Urinary bladder (tissue), 4 donors: ENCODE data around the gene IKBKG. TPM values are rescaled to one million over a fixed set of nuclear protein-coding genes. Genes with fewer than 3 reads are reported as not detected.
"Not testable (repeated sequence)": the region's sequence is repeated elsewhere in the genome, so short reads cannot be mapped to it uniquely, and the experiment has no call there.

Experiments
- DNase-seq: peaks from one replicate; pipeline ENCODE4 v3.0.0-alpha.2; 2015; ENCODE audit errors: extremely low spot score
- H3K27ac ChIP-seq: one replicate; pipeline ENCODE4 v1.5.1; 2013; ENCODE audit warnings: low read depth, mild to moderate bottlenecking, moderate library complexity
- H3K36me3 ChIP-seq: one replicate; pipeline ENCODE4 v1.6.1; 2013; ENCODE audit warnings: mild to moderate bottlenecking, moderate library complexity; ENCODE audit not compliant: insufficient read depth
- H3K4me1 ChIP-seq: one replicate; pipeline ENCODE4 v1.6.1; 2013; ENCODE audit warnings: mild to moderate bottlenecking, moderate library complexity; ENCODE audit not compliant: insufficient read depth
- H3K4me3 ChIP-seq: one replicate; pipeline ENCODE4 v1.5.1; 2013; ENCODE audit warnings: low read depth, low read length
- WGBS: extraction: QIAGEN DNeasy Blood & Tissue Kit; methylation state at CpG from one replicate; pipeline ENCODE4 v1.1.7; 2013; 5-methylcytosine and 5-hydroxymethylcytosine counted together
- polyA plus RNA-seq: library from polyadenylated mRNA; stranded (reverse); fragments of 200-250 nt; gene quantifications from one replicate; pipeline ENCODE4 v1.2.3, GENCODE V29; 2013
- total RNA-seq: library from RNA; depleted of rRNA; stranded (reverse); fragments of >200 nt; gene quantifications from one replicate; pipeline ENCODE4 v1.2.3, GENCODE V29; 2014
- donor health status: healthy with polysubstance abuse.
- donor health status: healthy.

Gene IKBKG
- total and polyA plus RNA-seq, 2 donors = 5.3 to 38.5 TPM

- not testable (repeated sequence) for H3K27ac ChIP-seq, H3K4me1 ChIP-seq, H3K36me3 ChIP-seq, H3K4me3 ChIP-seq, DNase-seq
- 91% methylated on average over 9 of the region's 18 CpGs for WGBS
Measured at GRCh38 chrX:154552112-154552806, 4.8 kb downstream of the IKBKG start.

- 92% methylated on average over 5 of the region's 24 CpGs for WGBS
- not testable (repeated sequence) for H3K36me3 ChIP-seq, H3K4me3 ChIP-seq, H3K27ac ChIP-seq, DNase-seq, H3K4me1 ChIP-seq
Measured at GRCh38 chrX:154558060-154558690, 10.8 kb downstream of the IKBKG start.

GRCh38 chrX:154558896-154559295 lies 11.5 kb downstream of the IKBKG start:
- not testable (repeated sequence) for H3K4me3 ChIP-seq, DNase-seq, H3K27ac ChIP-seq, H3K4me1 ChIP-seq, H3K36me3 ChIP-seq
- WGBS = 96% methylated on average over 9 of the region's 21 CpGs

DNA sequence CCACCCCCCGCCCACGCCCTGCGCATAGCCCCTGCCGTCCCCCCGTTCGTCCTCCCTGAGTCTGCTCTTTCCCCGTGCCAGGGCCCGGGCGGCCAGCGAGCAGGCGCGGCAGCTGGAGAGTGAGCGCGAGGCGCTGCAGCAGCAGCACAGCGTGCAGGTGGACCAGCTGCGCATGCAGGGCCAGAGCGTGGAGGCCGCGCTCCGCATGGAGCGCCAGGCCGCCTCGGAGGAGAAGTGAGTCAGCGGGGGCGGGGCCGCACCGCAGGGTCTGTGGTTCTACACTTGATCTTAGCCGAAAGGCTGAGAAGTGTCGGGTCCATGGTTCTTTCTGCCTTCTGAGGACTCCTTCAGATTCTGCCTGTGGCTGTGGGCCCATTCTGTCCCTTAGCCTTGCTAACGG lies 12.9 kb downstream of the IKBKG start:
- not testable (repeated sequence) for DNase-seq, H3K36me3 ChIP-seq, H3K4me1 ChIP-seq, H3K4me3 ChIP-seq, H3K27ac ChIP-seq
- 66% methylated on average over 12 of the region's 31 CpGs for WGBS

- no CpG with 5 or more reads among the region's 10 CpGs for WGBS
- H3K27ac ChIP-seq, H3K4me3 ChIP-seq, H3K4me1 ChIP-seq, DNase-seq, H3K36me3 ChIP-seq: not testable (repeated sequence)
Measured at GRCh38 chrX:154562295-154562694, 14.9 kb downstream of the IKBKG start.

- not testable (repeated sequence) for H3K4me3 ChIP-seq, DNase-seq, H3K4me1 ChIP-seq, H3K36me3 ChIP-seq, H3K27ac ChIP-seq
- no CpG with 5 or more reads among the region's 11 CpGs for WGBS
Measured at GRCh38 chrX:154570361-154570760, 22.9 kb downstream of the IKBKG start.

GRCh38 chrX:154573061-154573460 lies 25.6 kb downstream of the IKBKG start:
- not testable (repeated sequence) for H3K4me3 ChIP-seq, H3K27ac ChIP-seq, H3K4me1 ChIP-seq, H3K36me3 ChIP-seq, DNase-seq
- no CpG with 5 or more reads among the region's 10 CpGs for WGBS

GRCh38 chrX:154575076-154575475 lies 27.7 kb downstream of the IKBKG start:
- H3K27ac ChIP-seq, H3K4me1 ChIP-seq, DNase-seq, H3K4me3 ChIP-seq, H3K36me3 ChIP-seq: not testable (repeated sequence)
- WGBS = no CpG with 5 or more reads among the region's 5 CpGs

DNA sequence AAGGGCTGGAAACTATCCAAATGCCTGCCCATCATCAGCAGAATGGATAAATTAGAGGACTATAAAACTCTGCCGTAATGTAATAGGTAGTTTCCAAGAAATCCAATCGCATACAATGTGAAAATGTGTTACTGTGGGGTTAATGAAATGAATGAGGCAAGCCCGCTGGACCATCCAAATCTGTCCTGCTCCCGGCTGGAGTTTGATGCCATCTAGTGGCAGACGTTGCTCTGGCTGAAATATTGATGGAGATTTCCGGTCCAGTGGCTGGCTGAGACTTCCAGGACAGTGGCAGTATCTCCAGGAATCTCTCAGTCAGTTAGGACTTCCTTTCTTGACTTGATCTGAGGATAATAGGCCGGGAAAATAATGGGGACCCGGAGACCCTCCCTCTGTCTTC lies 35.6 kb downstream of the IKBKG start:
- not testable (repeated sequence) for H3K4me3 ChIP-seq, H3K4me1 ChIP-seq, H3K27ac ChIP-seq, DNase-seq, H3K36me3 ChIP-seq
- no CpG with 5 or more reads among the region's 8 CpGs for WGBS

DNA sequence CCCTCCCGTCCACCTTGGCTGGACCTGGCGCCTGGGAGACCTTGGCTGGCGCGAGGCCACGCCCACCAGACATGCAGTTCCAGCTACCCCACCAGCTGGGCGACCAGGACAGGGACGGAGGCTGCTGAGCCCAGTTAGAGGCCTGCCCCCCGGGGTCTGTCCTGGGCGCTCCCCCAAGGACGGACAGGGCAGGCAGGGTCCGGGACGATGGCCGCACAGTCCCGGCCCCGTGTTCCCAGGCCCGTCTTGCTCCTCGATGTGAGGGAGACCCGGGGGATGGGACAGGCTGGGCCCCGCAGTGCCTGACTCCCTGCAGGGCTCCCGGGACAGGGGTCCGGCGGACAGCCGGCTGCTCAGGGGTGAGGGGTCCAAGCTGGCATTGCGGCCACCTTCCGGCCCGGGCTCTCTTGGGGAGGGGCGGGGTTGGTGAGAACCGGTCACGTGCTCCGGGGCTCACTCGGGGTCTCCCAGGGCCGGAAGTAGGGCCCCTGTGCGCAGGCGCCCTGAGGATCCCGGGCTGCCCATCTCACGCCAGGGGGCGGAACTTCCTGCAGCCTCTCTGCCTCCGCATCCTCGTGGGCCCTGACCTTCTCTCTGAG lies 37.3 kb downstream of the IKBKG start, which contains the start of gene CTAG1A:
Gene CTAG1A, plus strand, starts transcription at position 549 of the 599 bp plus-strand sequence. CDS start 74 bp downstream, outside the sequence.
- DNase-seq, H3K36me3 ChIP-seq, H3K4me1 ChIP-seq, H3K27ac ChIP-seq, H3K4me3 ChIP-seq: not testable (repeated sequence)
- WGBS = no CpG with 5 or more reads among the region's 39 CpGs

GRCh38 chrX:154590415-154590814 lies 43.0 kb downstream of the IKBKG start:
- no CpG with 5 or more reads among the region's 13 CpGs for WGBS

DNA sequence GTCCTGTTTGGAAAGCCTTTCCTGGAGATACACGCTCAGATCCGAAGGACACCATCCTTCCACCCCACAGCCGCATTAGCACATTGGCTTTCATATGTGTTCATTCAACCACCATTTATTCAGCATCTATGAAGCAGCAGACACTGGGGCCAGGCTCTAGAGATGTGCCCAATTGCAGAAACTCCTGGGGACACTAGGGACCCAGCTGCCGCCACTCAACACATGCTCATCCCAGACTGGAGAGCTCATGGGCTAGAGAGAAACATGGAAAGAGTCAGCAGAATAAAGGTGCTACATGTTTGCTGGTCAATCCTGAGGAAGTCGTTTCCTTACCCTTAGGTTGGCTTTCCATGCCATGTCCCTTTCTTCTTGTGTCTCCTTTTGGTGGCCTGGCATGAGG lies 45.1 kb downstream of the IKBKG start:
- H3K4me1 ChIP-seq = no peaks in the 10 kb centered on the region
- H3K4me3 ChIP-seq = no peak overlapping the region
- H3K27ac ChIP-seq = no peak overlapping the region
- H3K36me3 ChIP-seq = no peaks in the 10 kb centered on the region
- 91% methylated on average over 5 of the region's 5 CpGs for WGBS
- no peak for DNase-seq

More at GRCh38 chrX:154590415-154590814, 43.0 kb downstream of the IKBKG start:
- H3K4me3 ChIP-seq, H3K36me3 ChIP-seq, DNase-seq, H3K27ac ChIP-seq, H3K4me1 ChIP-seq: not testable (repeated sequence)

GRCh38 chrX:154593201-154593600 lies 45.8 kb downstream of the IKBKG start:
- H3K36me3 ChIP-seq = no peaks in the 10 kb centered on the region
- DNase-seq = no peak
- H3K4me1 ChIP-seq = no peaks in the 10 kb centered on the region
- H3K27ac ChIP-seq = no peak overlapping the region
- H3K4me3 ChIP-seq = no peak overlapping the region
- WGBS = 88% methylated on average over 5 of the region's 5 CpGs

- Histone ChIP-seq H3K36me3 (no peaks in the 10 kb centered on the region), H3K4me3 (no peak overlapping the region), H3K27ac (no peak overlapping the region), H3K4me1 (no peaks in the 10 kb centered on the region)
- DNase-seq = no peak
- 90% methylated on average over 4 of the region's 4 CpGs for WGBS
Measured at GRCh38 chrX:154594491-154594890, 47.1 kb downstream of the IKBKG start.
